Body of pancreas (tissue), 4 donors: ENCODE data around the gene CROCC2. TPM values are rescaled to one million over a fixed set of nuclear protein-coding genes. Genes with fewer than 3 reads are reported as not detected.

Experiments used
- ATAC-seq: fragments of 150-250 bp; one replicate; pipeline ENCODE4 v1.9.1; 2016
- DNase-seq, 4 donors: peaks; one replicate each; pipeline ENCODE4 v3.0.0-alpha.2; 2019
- H3K27ac ChIP-seq, 4 donors: fragments of 200-600 bp; sonication (generic); 1 replicate in 3 of 4; 2 replicates in 1 of 4; pipeline versions ENCODE4 v1.5.1 to v1.6.1; 2016 to 2019; ENCODE audit warnings: mild to moderate bottlenecking in 1 of 4, mixed read lengths in 1 of 4, moderate library complexity in 1 of 4
- H3K27me3 ChIP-seq, 2 donors: fragments of 200-600 bp; sonication (generic); one replicate each; pipeline ENCODE4 v1.6.0; 2016; ENCODE audit warnings: mild to moderate bottlenecking in 1 of 2
- H3K36me3 ChIP-seq, 2 donors: fragments of 200-600 bp; sonication (generic); replicated peaks in 1 of 2; 2 replicates each; pipeline ENCODE4 v1.5.1; 2016; ENCODE audit warnings: low read depth in 2 of 2; ENCODE audit not compliant: insufficient read depth in 1 of 2
- H3K4me1 ChIP-seq: fragments of 200-600 bp; sonication (generic); one replicate; pipeline ENCODE4 v1.6.0; 2016
- H3K4me3 ChIP-seq, 2 donors: fragments of 200-600 bp; sonication (generic); 1 replicate in 1 of 2; 2 replicates in 1 of 2; pipeline ENCODE4 v1.5.1; 2016 to 2019
- H3K9me3 ChIP-seq, 3 donors: fragments of 200-600 bp; sonication (generic); 1 replicate in 2 of 3; 2 replicates in 1 of 3; pipeline ENCODE4 v1.5.1; 2016
- POLR2A ChIP-seq, 3 donors: fragments of 450-650 bp; IDR thresholded peaks; one replicate each; pipeline ENCODE4 v1.6.1; 2016; ENCODE audit warnings: antibody characterized with exemption in 3 of 3, mild to moderate bottlenecking in 2 of 3
- WGBS, 2 donors: methylation state at CpG; one replicate each; pipeline ENCODE4 v1.1.5; 2017; 5-methylcytosine and 5-hydroxymethylcytosine counted together
- intact Hi-C: fragments of 100-400 bp; cut with DNase I; formaldehyde crosslinking; loops from one replicate; pipeline ENCODE4 v1.15.1; 2023
- total RNA-seq, 2 donors: library from RNA; depleted of rRNA; stranded (reverse); fragments of >200 nt; gene quantifications; one replicate each; pipeline ENCODE4 v1.1.0, GENCODE V29; 2016
- TF ChIP-seq, protein P1 (sequence below), 7 experiments: fragments of 450-650 bp in 4 of 7; fragments of 200-600 bp in 3 of 7; sonication (generic) in 3 of 7; IDR thresholded peaks; one replicate each; pipeline ENCODE4 v1.5.1; 2016 to 2019; ENCODE audit warnings: antibody characterized with exemption in 7 of 7

CROCC2 gene
- total RNA-seq, 2 donors from 2014 or later = under 0.01 TPM; not detected in 1

DNA sequence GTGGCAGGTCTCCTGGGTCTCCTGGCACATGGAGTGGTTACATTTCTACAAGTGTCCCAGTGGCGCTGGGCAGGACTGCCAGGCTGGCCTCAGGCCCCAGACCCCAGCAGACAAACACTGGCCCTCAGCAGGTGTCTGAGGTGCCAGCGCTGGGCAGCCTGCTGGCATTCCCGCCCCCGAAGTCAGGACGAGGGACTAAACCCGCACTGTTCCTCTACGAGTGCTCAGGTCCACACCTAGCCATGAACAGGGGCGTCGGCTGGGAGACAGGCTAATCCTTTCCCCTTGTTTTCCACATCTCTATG lies 105.1 kb downstream of the CROCC2 start:
- 76 to 87% methylated on average over 7 to 9 of the region's 9 CpGs for WGBS, 2 donors
- DNase-seq (peak in 1 of 4 donors; percentile 3), ATAC-seq (no peak)
- Histone ChIP-seq H3K4me1 (peaks cover 34% of the 10 kb centered on the region), H3K4me3 (no peak overlapping the region), H3K36me3 (no peaks in the 10 kb centered on the region), H3K9me3 (no peaks in the 10 kb centered on the region), H3K27me3 (no peaks in the 10 kb centered on the region), H3K27ac (peak overlapping the region in 3 of 4 donors; percentile 30 to 70 (median 44))
- intact Hi-C loops = no loop called here
- TF ChIP-seq, protein P1, sequence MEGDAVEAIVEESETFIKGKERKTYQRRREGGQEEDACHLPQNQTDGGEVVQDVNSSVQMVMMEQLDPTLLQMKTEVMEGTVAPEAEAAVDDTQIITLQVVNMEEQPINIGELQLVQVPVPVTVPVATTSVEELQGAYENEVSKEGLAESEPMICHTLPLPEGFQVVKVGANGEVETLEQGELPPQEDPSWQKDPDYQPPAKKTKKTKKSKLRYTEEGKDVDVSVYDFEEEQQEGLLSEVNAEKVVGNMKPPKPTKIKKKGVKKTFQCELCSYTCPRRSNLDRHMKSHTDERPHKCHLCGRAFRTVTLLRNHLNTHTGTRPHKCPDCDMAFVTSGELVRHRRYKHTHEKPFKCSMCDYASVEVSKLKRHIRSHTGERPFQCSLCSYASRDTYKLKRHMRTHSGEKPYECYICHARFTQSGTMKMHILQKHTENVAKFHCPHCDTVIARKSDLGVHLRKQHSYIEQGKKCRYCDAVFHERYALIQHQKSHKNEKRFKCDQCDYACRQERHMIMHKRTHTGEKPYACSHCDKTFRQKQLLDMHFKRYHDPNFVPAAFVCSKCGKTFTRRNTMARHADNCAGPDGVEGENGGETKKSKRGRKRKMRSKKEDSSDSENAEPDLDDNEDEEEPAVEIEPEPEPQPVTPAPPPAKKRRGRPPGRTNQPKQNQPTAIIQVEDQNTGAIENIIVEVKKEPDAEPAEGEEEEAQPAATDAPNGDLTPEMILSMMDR (IDR thresholded peaks at IDR 0.05) = no peak
- no peak for TF ChIP-seq POLR2A (IDR thresholded peaks at IDR 0.05)

DNA sequence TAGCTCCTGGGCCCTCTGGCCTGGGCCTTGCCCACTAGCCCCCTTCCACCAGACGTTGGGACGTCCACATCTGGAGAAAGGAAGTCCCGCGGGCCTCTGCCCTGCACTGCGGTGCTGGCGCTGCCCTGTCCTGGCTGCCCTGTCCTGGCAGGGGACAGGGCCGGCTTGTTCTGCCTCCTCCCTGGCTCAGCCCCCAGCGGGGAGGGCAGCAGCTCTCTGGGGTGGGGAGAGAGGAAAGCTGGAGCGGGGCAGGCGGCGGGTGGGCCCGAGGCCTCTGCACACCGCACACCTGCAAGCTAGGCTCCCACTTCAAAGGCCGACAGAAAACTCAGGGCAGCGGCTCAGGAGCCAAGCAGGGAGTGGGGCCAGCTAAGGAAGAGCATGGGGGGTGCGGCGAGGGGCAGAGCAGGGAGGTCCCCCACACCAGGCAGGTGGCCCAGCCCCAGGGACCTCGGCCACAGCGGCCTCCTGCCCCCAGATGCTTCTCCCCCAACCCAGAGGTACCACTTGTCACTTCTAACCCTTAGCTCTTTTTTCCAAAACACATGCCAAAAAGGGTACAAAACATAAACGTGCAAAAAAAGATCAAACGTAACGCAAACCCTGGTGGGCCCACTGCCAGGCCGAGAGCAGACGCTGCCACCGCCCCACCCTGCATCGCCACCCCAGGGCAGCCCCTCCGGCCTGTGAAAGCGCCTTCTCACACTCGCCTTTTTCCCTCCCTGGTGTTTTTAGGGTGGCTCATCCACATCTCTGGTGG lies 105.8 kb downstream of the CROCC2 start:
- ATAC-seq = no peak
- peak overlapping the region in 2 of 4 donors; percentile 30 to 44 for H3K27ac ChIP-seq
- peaks cover 34% of the 10 kb centered on the region for H3K4me1 ChIP-seq
- 71 to 83% methylated on average over 21 to 29 of the region's 29 CpGs for WGBS, 2 donors
- H3K4me3 ChIP-seq = no peak overlapping the region
- DNase-seq = peak in 1 of 4 donors; percentile 5
- H3K36me3 ChIP-seq = no peaks in the 10 kb centered on the region
- intact Hi-C loops = no loop called here
- no peaks in the 10 kb centered on the region for H3K27me3 ChIP-seq
- TF ChIP-seq, protein P1 (IDR thresholded peaks at IDR 0.05) = no peak
- TF ChIP-seq POLR2A (IDR thresholded peaks at IDR 0.05) = no peak
- no peaks in the 10 kb centered on the region for H3K9me3 ChIP-seq

DNA sequence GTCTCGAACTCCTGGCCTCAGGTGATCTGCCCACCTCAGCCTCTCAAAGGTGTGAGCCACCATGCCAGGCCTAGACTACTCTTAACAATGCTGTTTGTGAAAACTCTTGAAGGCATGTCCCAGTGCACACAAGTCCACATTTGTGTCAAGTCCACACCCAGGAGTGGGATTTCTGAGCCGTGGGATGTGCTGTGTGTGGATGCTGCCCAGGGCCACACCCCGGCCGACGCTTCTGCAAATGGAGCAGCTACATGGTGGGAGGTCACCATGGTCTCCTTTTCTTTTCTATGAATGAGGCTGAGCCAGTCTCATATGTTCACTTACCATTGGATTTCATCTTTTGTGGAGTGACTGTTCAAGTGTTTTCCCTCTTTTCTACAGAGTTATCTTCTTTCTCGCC lies 108.1 kb downstream of the CROCC2 start:
- DNase-seq (peak in 1 of 4 donors; percentile 1), ATAC-seq (no peak)
- Histone ChIP-seq H3K27ac (no peak overlapping the region), H3K36me3 (no peaks in the 10 kb centered on the region), H3K4me3 (no peak overlapping the region), H3K4me1 (peaks cover 29% of the 10 kb centered on the region), H3K9me3 (no peaks in the 10 kb centered on the region), H3K27me3 (no peaks in the 10 kb centered on the region)
- WGBS, 2 donors = 88 to 97% methylated on average over 5 to 6 of the region's 6 CpGs
- TF ChIP-seq POLR2A (IDR thresholded peaks at IDR 0.05) = no peak
- TF ChIP-seq, protein P1 (IDR thresholded peaks at IDR 0.05) = no peak
- intact Hi-C loops = no loop called here

DNA sequence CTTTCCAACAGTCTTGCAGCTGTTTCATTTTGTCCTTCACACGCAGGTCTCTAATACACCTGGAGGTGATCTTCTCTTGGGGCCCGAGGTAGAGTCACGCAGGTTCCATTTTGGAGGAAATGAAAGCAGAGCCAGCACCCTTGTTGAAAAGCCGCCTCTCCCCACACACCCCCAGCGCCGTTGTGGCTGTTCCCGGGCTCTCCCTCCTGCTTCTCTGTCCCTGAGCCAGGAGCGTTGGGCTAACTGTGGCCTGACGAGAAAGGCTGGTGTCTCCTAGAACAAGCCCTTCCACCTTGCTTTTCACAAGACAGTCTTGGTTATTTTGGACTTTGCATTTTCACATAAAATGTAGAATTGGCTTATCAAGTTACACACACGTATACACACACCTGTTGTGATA lies 108.6 kb downstream of the CROCC2 start:
- intact Hi-C loops = no loop called here
- DNase-seq = no peak
- TF ChIP-seq, protein P1 (IDR thresholded peaks at IDR 0.05) = no peak
- TF ChIP-seq POLR2A (IDR thresholded peaks at IDR 0.05) = no peak
- 90 to 91% methylated on average over 10 of the region's 10 CpGs for WGBS, 2 donors
- Histone ChIP-seq H3K27me3 (no peaks in the 10 kb centered on the region), H3K27ac (no peak overlapping the region), H3K9me3 (no peaks in the 10 kb centered on the region), H3K4me1 (peaks cover 24% of the 10 kb centered on the region), H3K4me3 (no peak overlapping the region), H3K36me3 (no peaks in the 10 kb centered on the region)
- ATAC-seq = no peak

DNA sequence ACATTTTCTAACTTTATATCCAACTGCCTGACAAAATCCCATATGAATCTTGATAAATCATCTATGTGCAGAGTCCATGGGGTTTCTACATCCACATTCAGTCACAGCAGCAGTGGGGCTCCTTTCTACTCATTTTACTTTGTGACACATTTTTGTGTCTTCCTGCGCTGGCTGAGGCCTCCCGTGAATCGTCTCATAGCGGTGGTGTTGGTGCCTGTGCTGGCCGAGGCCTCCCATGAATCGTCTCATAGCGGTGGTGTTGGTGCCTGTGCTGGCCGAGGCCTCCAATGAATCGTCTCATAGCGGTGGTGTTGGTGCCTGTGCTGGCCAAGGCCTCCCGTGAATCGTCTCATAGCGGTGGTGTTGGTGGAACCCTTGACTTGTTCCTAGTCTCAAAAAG lies 109.3 kb downstream of the CROCC2 start:
- ATAC-seq = no peak
- no peak for DNase-seq
- Histone ChIP-seq H3K4me1 (peaks cover 17% of the 10 kb centered on the region), H3K27me3 (no peaks in the 10 kb centered on the region), H3K27ac (no peak overlapping the region), H3K9me3 (no peaks in the 10 kb centered on the region), H3K4me3 (no peak overlapping the region), H3K36me3 (no peaks in the 10 kb centered on the region)
- 95% methylated on average over 13 of the region's 13 CpGs for WGBS, 2 donors
- intact Hi-C loops = no loop called here
- TF ChIP-seq, protein P1 (IDR thresholded peaks at IDR 0.05) = no peak
- TF ChIP-seq POLR2A (IDR thresholded peaks at IDR 0.05) = no peak
